HepG2 (cell line): ENCODE measurements around the gene GRAP. TPM values are rescaled to one million over a fixed set of nuclear protein-coding genes. Genes with fewer than 3 reads are reported as not detected.

Experiments used
- ATAC-seq: fragments of 200-7000 bp; cut with Tn5 transposase; 3 replicates; pipeline ENCODE4 v1.9.1; 2020; ENCODE audit warnings: mild to moderate bottlenecking, moderate library complexity
- BruUV-seq: library from RNA; stranded (reverse); fragments of 400-500 nt; replicated peaks from 2 replicates; lab custom pipeline; 2021; lab: Mats Ljungman, UMichigan
- CTCF ChIA-PET: fragments of 300-600 bp; formaldehyde crosslinking; extraction: SDS; loops from one replicate; lab custom pipeline; 2021; ENCODE audit warnings: low total read pairs, inconsistent platforms, low intra/inter-chr PET ratio; lab: Yijun Ruan, JAX
- POLR2A ChIA-PET: fragments of 350-600 bp; sonication (Branson Sonifier 250); formaldehyde crosslinking; loops from one replicate; lab custom pipeline; 2020; ENCODE audit warnings: antibody characterized with exemption, inconsistent platforms; lab: Yijun Ruan, JAX
- DNase-seq: peaks from one replicate; pipeline ENCODE4 v3.0.0-alpha.2; 2015; ENCODE audit warnings: low spot score
- FAIRE-seq: peaks from 3 replicates; lab custom pipeline; 2011; peaks lifted over from hg19 to GRCh38; lab: Jason Lieb, UNC
- H2AFZ ChIP-seq: one replicate; pipeline ENCODE4 v1.6.1; 2011; ENCODE audit warnings: low read length, inconsistent platforms
- H3K27ac ChIP-seq: fragments of 300-600 bp; 3 replicates; pipeline ENCODE4 v1.8.0; 2011; ENCODE audit warnings: mixed run types, mild to moderate bottlenecking, mixed read lengths, low read length, inconsistent platforms; ENCODE audit not compliant: insufficient read depth; ENCODE audit errors: extremely low read length
- H3K27me3 ChIP-seq, 2 experiments: fragments of 200-600 bp in 1 of 2; 2 replicates in 1 of 2; 3 replicates in 1 of 2; pipeline versions ENCODE4 v1.6.0 to v1.8.0; 2011; ENCODE audit warnings: low read length in 2 of 2, mild to moderate bottlenecking in 2 of 2, moderate library complexity in 2 of 2, inconsistent platforms in 1 of 2; ENCODE audit not compliant: insufficient read depth in 2 of 2, control insufficient read depth in 1 of 2
- H3K36me3 ChIP-seq, 2 experiments: fragments of 200-600 bp in 1 of 2; replicated peaks in 1 of 2; 2 replicates in 1 of 2; 3 replicates in 1 of 2; pipeline versions ENCODE4 v1.5.1 to v1.8.0; 2011; ENCODE audit warnings: low read length in 2 of 2, inconsistent platforms in 1 of 2; ENCODE audit not compliant: insufficient read depth in 2 of 2, control insufficient read depth in 1 of 2
- H3K4me1 ChIP-seq: 2 replicates; pipeline ENCODE4 v1.5.1; 2012; ENCODE audit warnings: low read length, inconsistent platforms; ENCODE audit not compliant: insufficient read depth
- H3K4me2 ChIP-seq: 2 replicates; pipeline ENCODE4 v1.6.0; 2011; ENCODE audit warnings: low read depth, low read length, inconsistent platforms
- H3K4me3 ChIP-seq, 3 experiments: fragments of 200-600 bp in 1 of 3; sonication (generic), shearing (Covaris generic) in 1 of 3; replicated peaks in 1 of 3; 2 replicates each; pipeline ENCODE4 v1.5.1; 2011 to 2016; ENCODE audit warnings: low read length in 3 of 3, inconsistent platforms in 2 of 3, low read depth in 2 of 3, mild to moderate bottlenecking in 2 of 3, control low read depth in 1 of 3, mixed read lengths in 1 of 3; ENCODE audit not compliant: insufficient read depth in 1 of 3
- H3K79me2 ChIP-seq: one replicate; pipeline ENCODE4 v1.6.1; 2011; ENCODE audit warnings: low read length, inconsistent platforms; ENCODE audit not compliant: insufficient read depth
- H3K9ac ChIP-seq: 2 replicates; pipeline ENCODE4 v1.6.0; 2011; ENCODE audit warnings: mild to moderate bottlenecking, low read depth, low read length, inconsistent platforms; ENCODE audit not compliant: insufficient read depth
- H3K9me3 ChIP-seq: 2 replicates; pipeline ENCODE4 v1.5.1; 2012; ENCODE audit warnings: mild to moderate bottlenecking, low read length
- H4K20me1 ChIP-seq: 2 replicates; pipeline ENCODE4 v1.6.0; 2011; ENCODE audit warnings: inconsistent platforms, mild to moderate bottlenecking, low read length, moderate library complexity; ENCODE audit not compliant: insufficient read depth
- AGO2 ChIP-seq: fragments of 200-400 bp; formaldehyde crosslinking; optimal IDR thresholded peaks from 2 replicates; pipeline ENCODE3; 2017; ENCODE audit warnings: mild to moderate bottlenecking, low read depth, low read length, moderate library complexity
- CCAR2 ChIP-seq: fragments of 200-400 bp; formaldehyde crosslinking; optimal IDR thresholded peaks from 2 replicates; pipeline ENCODE3; 2018; ENCODE audit warnings: low read depth, mild to moderate bottlenecking, low read length, moderate library complexity
- EHMT2 ChIP-seq: fragments of 200-600 bp; sonication (generic); IDR thresholded peaks from 2 replicates; pipeline ENCODE4 v1.7.0; 2017; ENCODE audit warnings: antibody characterized with exemption, low read depth, low read length, borderline replicate concordance
- FOXC1 ChIP-seq: sonication (generic); formaldehyde crosslinking; IDR thresholded peaks from 2 replicates; pipeline ENCODE4 v1.8.0; 2022; ENCODE audit warnings: mild to moderate bottlenecking, missing genetic modification reagents, borderline replicate concordance
- KLF11 ChIP-seq: IDR thresholded peaks from 2 replicates; pipeline ENCODE4 v1.6.1; 2016; ENCODE audit warnings: missing compliant biosample characterization
- RARA ChIP-seq: IDR thresholded peaks from 2 replicates; pipeline ENCODE4 v1.6.1; 2016; ENCODE audit warnings: missing genetic modification reagents, missing compliant biosample characterization
- RBFOX2 ChIP-seq: fragments of 200-400 bp; formaldehyde crosslinking; IDR thresholded peaks from 2 replicates; pipeline ENCODE4 v1.6.1; 2017; ENCODE audit warnings: low read depth, mild to moderate bottlenecking, low read length
- SAP130 ChIP-seq: IDR thresholded peaks from 2 replicates; pipeline ENCODE4 v1.6.1; 2016; ENCODE audit warnings: low read depth
- ZBED4 ChIP-seq: sonication (generic); formaldehyde crosslinking; IDR thresholded peaks from 2 replicates; pipeline ENCODE4 v1.4.0; 2020; ENCODE audit warnings: missing genetic modification reagents, borderline replicate concordance
- ZNF549 ChIP-seq: sonication (generic); formaldehyde crosslinking; IDR thresholded peaks from 2 replicates; pipeline ENCODE4 v1.5.0; 2020; ENCODE audit warnings: missing genetic modification reagents
- ZNF709 ChIP-seq: sonication (generic); formaldehyde crosslinking; IDR thresholded peaks from 2 replicates; pipeline ENCODE4 v1.5.0; 2020; ENCODE audit warnings: mild to moderate bottlenecking, missing genetic modification reagents
- ZNF768 ChIP-seq: sonication (generic); formaldehyde crosslinking; IDR thresholded peaks from 2 replicates; pipeline ENCODE4 v1.4.0; 2020; ENCODE audit warnings: missing genetic modification reagents
- ZSCAN25 ChIP-seq: sonication (generic); formaldehyde crosslinking; IDR thresholded peaks from 2 replicates; pipeline ENCODE4 v1.8.0; 2022; ENCODE audit warnings: mild to moderate bottlenecking, missing genetic modification reagents
- WGBS: methylation state at CpG from one replicate; pipeline ENCODE4 v1.1.6; 2017; ENCODE audit warnings: low lambda C conversion rate; 5-methylcytosine and 5-hydroxymethylcytosine counted together
- in situ Hi-C: cut with HindIII; loops from 2 replicates; pipeline ENCODE4 v1.10.0; 2017; ENCODE audit warnings: low pct_unique_long_range_greater_than_20kb; ENCODE audit not compliant: extremely low pct_ligation_motif_present
- intact Hi-C: fragments of 100-400 bp; cut with micrococcal nuclease; formaldehyde crosslinking; loops from one replicate; pipeline ENCODE4 v1.10.0; 2022; ENCODE audit not compliant: unreplicated experiment
- polyA plus RNA-seq, 8 experiments: library from polyadenylated mRNA; depleted of rRNA in 3 of 8; stranded (reverse) in 7 of 8; unstranded in 1 of 8; fragments of >200 nt; fragmentation: Illumina TruSeq in 4 of 8; extraction: Trizol in 4 of 8; gene quantifications; 2 replicates each; pipeline versions ENCODE4 v1.2.1 to v1.2.3, GENCODE V29; 2011 to 2016; ENCODE audit warnings: low read depth in 4 of 8, missing spikeins in 1 of 8, mixed read lengths in 1 of 8; ENCODE audit not compliant: insufficient read depth in 1 of 8
- total RNA-seq, 5 experiments: library from RNA; depleted of rRNA; stranded (reverse); fragments of >200 nt; fragmentation: Illumina TruSeq; extraction: Trizol; gene quantifications; 2 replicates each; pipeline ENCODE4 v1.2.3, GENCODE V29; 2016; ENCODE audit warnings: low read depth in 1 of 5
- TF ChIP-seq, protein P1 (sequence below): sonication (generic); formaldehyde crosslinking; IDR thresholded peaks from 2 replicates; pipeline ENCODE4 v1.5.0; 2020; ENCODE audit warnings: mild to moderate bottlenecking, missing genetic modification reagents, borderline replicate concordance
- TF ChIP-seq, protein P2 (sequence below): sonication (generic); formaldehyde crosslinking; IDR thresholded peaks from 2 replicates; pipeline ENCODE4 v1.4.0; 2020; ENCODE audit warnings: mild to moderate bottlenecking, missing genetic modification reagents

GRAP gene
- total and polyA plus RNA-seq, 2 of the 13 experiments (the other 11 are each of a cell fraction or from before 2014, with no cell fraction given), result 0.77 to 1.7 TPM

GRCh38 chr17:18985475-18985874 lies 61.3 kb downstream of the GRAP start:
- intact Hi-C loops, result no loop called here
- ChIA-PET POLR2A (interaction anchor here (0.7 to 1.5 kb wide), 3 partner anchors 12 to 19 kb away, joined by 3 to 7 read pairs (median 3); partner anchors contain the start of gene FAM83G), CTCF (no interaction called here)
- H3K9ac ChIP-seq, result no peak overlapping the region
- no peak overlapping the region for H3K27ac ChIP-seq
- FAIRE-seq (no peak), DNase-seq (no peak), ATAC-seq (no peak)
- H3K27me3 ChIP-seq, result no peaks in the 10 kb centered on the region
- no peak overlapping the region for H3K4me3 ChIP-seq
- H3K9me3 ChIP-seq, result no peaks in the 10 kb centered on the region
- WGBS, result 100% methylated on average over 2 of the region's 9 CpGs
- no peak overlapping the region for H2AFZ ChIP-seq
- H4K20me1 ChIP-seq, result no peaks in the 10 kb centered on the region
- no peak for TF ChIP-seq KLF11 (CRISPR knock-in tag)
- TF ChIP-seq ZNF768 (CRISPR knock-in tag), result no peak
- TF ChIP-seq ZSCAN25 (CRISPR knock-in tag), result no peak
- peak; percentile 14 for TF ChIP-seq AGO2
- TF ChIP-seq, protein P1, sequence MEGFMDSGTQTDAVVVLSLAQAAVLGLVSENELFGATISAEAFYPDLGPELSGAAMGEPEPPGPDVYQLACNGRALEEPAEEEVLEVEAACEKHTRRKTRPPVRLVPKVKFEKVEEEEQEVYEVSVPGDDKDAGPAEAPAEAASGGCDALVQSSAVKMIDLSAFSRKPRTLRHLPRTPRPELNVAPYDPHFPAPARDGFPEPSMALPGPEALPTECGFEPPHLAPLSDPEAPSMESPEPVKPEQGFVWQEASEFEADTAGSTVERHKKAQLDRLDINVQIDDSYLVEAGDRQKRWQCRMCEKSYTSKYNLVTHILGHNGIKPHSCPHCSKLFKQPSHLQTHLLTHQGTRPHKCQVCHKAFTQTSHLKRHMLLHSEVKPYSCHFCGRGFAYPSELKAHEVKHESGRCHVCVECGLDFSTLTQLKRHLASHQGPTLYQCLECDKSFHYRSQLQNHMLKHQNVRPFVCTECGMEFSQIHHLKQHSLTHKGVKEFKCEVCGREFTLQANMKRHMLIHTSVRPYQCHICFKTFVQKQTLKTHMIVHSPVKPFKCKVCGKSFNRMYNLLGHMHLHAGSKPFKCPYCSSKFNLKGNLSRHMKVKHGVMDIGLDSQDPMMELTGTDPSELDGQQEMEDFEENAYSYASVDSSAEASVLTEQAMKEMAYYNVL (CRISPR knock-in tag), result no peak
- no peak for TF ChIP-seq EHMT2
- no peak for TF ChIP-seq CCAR2
- TF ChIP-seq ZBED4, result no peak
- TF ChIP-seq RBFOX2, result peak; percentile 34; the same call in 1 of the 2 replicates
- TF ChIP-seq, protein P2, sequence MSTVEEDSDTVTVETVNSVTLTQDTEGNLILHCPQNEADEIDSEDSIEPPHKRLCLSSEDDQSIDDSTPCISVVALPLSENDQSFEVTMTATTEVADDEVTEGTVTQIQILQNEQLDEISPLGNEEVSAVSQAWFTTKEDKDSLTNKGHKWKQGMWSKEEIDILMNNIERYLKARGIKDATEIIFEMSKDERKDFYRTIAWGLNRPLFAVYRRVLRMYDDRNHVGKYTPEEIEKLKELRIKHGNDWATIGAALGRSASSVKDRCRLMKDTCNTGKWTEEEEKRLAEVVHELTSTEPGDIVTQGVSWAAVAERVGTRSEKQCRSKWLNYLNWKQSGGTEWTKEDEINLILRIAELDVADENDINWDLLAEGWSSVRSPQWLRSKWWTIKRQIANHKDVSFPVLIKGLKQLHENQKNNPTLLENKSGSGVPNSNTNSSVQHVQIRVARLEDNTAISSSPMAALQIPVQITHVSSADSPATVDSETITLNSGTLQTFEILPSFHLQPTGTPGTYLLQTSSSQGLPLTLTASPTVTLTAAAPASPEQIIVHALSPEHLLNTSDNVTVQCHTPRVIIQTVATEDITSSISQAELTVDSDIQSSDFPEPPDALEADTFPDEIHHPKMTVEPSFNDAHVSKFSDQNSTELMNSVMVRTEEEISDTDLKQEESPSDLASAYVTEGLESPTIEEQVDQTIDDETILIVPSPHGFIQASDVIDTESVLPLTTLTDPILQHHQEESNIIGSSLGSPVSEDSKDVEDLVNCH, result no peak
- TF ChIP-seq RARA (CRISPR knock-in tag), result no peak
- no peak for TF ChIP-seq SAP130
- TF ChIP-seq ZNF549 (CRISPR knock-in tag), result no peak
- TF ChIP-seq FOXC1 (CRISPR knock-in tag), result no peak
- TF ChIP-seq ZNF709 (CRISPR knock-in tag), result no peak
- peaks cover 18 to 53% of the 10 kb centered on the region in 2 experiments for H3K36me3 ChIP-seq
- BruUV-seq, result no TSS peak
- in situ Hi-C loops, result no loop called here
- H3K79me2 ChIP-seq, result no peaks in the 10 kb centered on the region
- no peak overlapping the region for H3K4me2 ChIP-seq
- peaks cover 63% of the 10 kb centered on the region for H3K4me1 ChIP-seq
